Hepatocyte (in vitro differentiated cells): ENCODE results near the gene HEYL. TPM values are rescaled to one million over a fixed set of nuclear protein-coding genes. Genes with fewer than 3 reads are reported as not detected.

Source experiments
- DNase-seq: peaks from one replicate; pipeline ENCODE4 v3.0.0-alpha.2; 2016; ENCODE audit warnings: low spot score
- H2AFZ ChIP-seq: fragments of 200-600 bp; sonication (generic); 2 replicates; pipeline ENCODE4 v1.6.0; 2016; ENCODE audit warnings: antibody characterized with exemption, mild to moderate bottlenecking
- H3K27ac ChIP-seq: fragments of 200-600 bp; sonication (generic); 2 replicates; pipeline ENCODE4 v1.5.1; 2016; ENCODE audit warnings: mild to moderate bottlenecking
- H3K27me3 ChIP-seq: fragments of 200-600 bp; sonication (generic); 2 replicates; pipeline ENCODE4 v1.6.1; 2016
- H3K36me3 ChIP-seq: fragments of 200-600 bp; sonication (generic); replicated peaks from 2 replicates; pipeline ENCODE4 v1.5.1; 2016; ENCODE audit warnings: low read depth; ENCODE audit not compliant: insufficient read depth
- H3K4me1 ChIP-seq: fragments of 200-600 bp; sonication (generic); 2 replicates; pipeline ENCODE4 v1.5.1; 2016; ENCODE audit warnings: mild to moderate bottlenecking, moderate library complexity; ENCODE audit not compliant: insufficient read depth
- H3K4me2 ChIP-seq: fragments of 200-600 bp; sonication (generic); 2 replicates; pipeline ENCODE4 v1.6.0; 2016
- H3K4me3 ChIP-seq: fragments of 200-600 bp; sonication (generic); 2 replicates; pipeline ENCODE4 v1.5.1; 2016; ENCODE audit warnings: mild to moderate bottlenecking
- H3K79me2 ChIP-seq: fragments of 200-600 bp; sonication (generic); 2 replicates; pipeline ENCODE4 v1.6.0; 2017; ENCODE audit warnings: mild to moderate bottlenecking
- H3K9me2 ChIP-seq: fragments of 200-600 bp; sonication (generic); replicated peaks from 2 replicates; pipeline ENCODE4 v1.6.0; 2017; ENCODE audit warnings: mild to moderate bottlenecking; ENCODE audit not compliant: insufficient read depth
- H3K9me3 ChIP-seq: fragments of 200-600 bp; sonication (generic); 2 replicates; pipeline ENCODE4 v1.5.1; 2016; ENCODE audit warnings: low read depth, mild to moderate bottlenecking
- H4K20me1 ChIP-seq: fragments of 200-600 bp; sonication (generic); 2 replicates; pipeline ENCODE4 v1.6.0; 2016; ENCODE audit warnings: mild to moderate bottlenecking; ENCODE audit not compliant: insufficient read depth, poor library complexity, severe bottlenecking
- EZH2 ChIP-seq: fragments of 200-600 bp; sonication (generic); IDR thresholded peaks from 2 replicates; pipeline ENCODE4 v1.6.1; 2016; ENCODE audit warnings: antibody characterized with exemption, mild to moderate bottlenecking, borderline replicate concordance
- EZH2phosphoT487 ChIP-seq: fragments of 200-600 bp; sonication (generic); IDR thresholded peaks from one replicate; pipeline ENCODE4 v1.6.1; 2018; ENCODE audit warnings: antibody characterized with exemption, mild to moderate bottlenecking, low read depth, moderate library complexity; ENCODE audit not compliant: unreplicated experiment, severe bottlenecking
- WGBS: methylation state at CpG from one replicate; pipeline ENCODE4 v1.1.6; 2016; ENCODE audit warnings: low lambda C conversion rate; ENCODE audit errors: missing lambda C conversion rate; 5-methylcytosine and 5-hydroxymethylcytosine counted together
- polyA plus RNA-seq: library from polyadenylated mRNA; unstranded; fragments of >200 nt; fragmentation: Nextera tagmentation; extraction: Ambion mirVana; gene quantifications from 2 replicates; pipeline ENCODE4 v1.2.1, GENCODE V29; 2016
- total RNA-seq: library from RNA; depleted of rRNA; stranded (reverse); fragments of >200 nt; gene quantifications from 2 replicates; pipeline ENCODE4 v1.2.3, GENCODE V29; 2014
- TF ChIP-seq, protein P1 (sequence below): fragments of 200-600 bp; sonication (generic); IDR thresholded peaks from 2 replicates; pipeline ENCODE4 v1.5.1; 2016; ENCODE audit warnings: antibody characterized with exemption, mild to moderate bottlenecking; ENCODE audit not compliant: poor library complexity

The HEYL gene
- total and polyA plus RNA-seq, 2 experiments from 2014 or later = 10.9 to 24.8 TPM

DNA sequence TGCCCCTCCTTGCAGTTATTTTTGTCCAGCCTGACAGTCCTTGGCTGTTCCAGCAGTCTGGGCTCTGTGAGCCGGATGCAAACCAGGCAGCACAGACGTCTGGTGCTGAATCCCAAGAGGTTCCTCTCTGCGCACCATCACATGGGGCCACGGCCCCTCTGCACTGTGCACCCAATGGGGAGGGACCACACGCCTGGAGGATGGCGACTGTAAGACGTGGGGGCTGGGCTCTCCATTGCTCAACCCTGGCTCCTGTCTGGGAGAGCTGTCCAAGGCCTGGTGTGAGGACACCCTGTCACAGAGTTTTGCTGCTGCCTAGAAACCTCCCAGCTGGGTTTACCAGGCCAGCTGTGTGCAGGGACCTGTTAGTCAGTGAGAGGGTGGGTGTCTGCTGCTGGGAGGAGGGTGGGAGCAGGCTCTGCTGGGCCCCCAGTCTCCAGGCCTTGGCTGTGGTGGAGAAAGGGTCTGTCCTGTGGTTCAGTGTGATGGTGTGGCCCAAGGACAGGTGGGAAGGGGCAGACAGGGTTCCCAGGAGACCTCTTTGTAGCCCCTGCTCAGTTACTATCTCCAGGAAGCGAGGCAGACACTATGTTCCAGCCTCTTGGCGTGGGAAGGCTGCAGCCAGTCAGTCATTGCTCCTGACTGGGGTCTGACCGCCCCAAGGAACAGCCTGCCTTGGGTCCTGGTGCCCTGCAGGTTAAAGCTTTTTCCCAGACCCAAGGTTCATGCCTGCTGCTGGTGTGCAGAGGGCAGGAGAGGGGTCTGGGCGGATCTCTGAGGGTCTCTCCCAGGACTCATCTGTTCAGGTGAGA is 13.8 kb downstream of the HEYL start:
- no peaks in the 10 kb centered on the region for H3K36me3 ChIP-seq
- H3K27me3 ChIP-seq = peaks cover 4% of the 10 kb centered on the region
- H3K4me1 ChIP-seq = peaks cover 6% of the 10 kb centered on the region
- H3K9me2 ChIP-seq = no peaks in the 10 kb centered on the region
- no peaks in the 10 kb centered on the region for H3K9me3 ChIP-seq
- peak overlapping the region; percentile 11 for H3K4me2 ChIP-seq
- no peaks in the 10 kb centered on the region for H3K79me2 ChIP-seq
- TF ChIP-seq, protein P1, sequence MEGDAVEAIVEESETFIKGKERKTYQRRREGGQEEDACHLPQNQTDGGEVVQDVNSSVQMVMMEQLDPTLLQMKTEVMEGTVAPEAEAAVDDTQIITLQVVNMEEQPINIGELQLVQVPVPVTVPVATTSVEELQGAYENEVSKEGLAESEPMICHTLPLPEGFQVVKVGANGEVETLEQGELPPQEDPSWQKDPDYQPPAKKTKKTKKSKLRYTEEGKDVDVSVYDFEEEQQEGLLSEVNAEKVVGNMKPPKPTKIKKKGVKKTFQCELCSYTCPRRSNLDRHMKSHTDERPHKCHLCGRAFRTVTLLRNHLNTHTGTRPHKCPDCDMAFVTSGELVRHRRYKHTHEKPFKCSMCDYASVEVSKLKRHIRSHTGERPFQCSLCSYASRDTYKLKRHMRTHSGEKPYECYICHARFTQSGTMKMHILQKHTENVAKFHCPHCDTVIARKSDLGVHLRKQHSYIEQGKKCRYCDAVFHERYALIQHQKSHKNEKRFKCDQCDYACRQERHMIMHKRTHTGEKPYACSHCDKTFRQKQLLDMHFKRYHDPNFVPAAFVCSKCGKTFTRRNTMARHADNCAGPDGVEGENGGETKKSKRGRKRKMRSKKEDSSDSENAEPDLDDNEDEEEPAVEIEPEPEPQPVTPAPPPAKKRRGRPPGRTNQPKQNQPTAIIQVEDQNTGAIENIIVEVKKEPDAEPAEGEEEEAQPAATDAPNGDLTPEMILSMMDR = no peak
- no peak for TF ChIP-seq EZH2
- no peak for TF ChIP-seq EZH2phosphoT487
- H3K27ac ChIP-seq = peak overlapping the region; percentile 67
- no peak overlapping the region for H3K4me3 ChIP-seq
- peak; percentile 79 for DNase-seq
- no peak overlapping the region for H2AFZ ChIP-seq
- 67% methylated on average over 11 of the region's 11 CpGs for WGBS
- H4K20me1 ChIP-seq = no peaks in the 10 kb centered on the region

DNA sequence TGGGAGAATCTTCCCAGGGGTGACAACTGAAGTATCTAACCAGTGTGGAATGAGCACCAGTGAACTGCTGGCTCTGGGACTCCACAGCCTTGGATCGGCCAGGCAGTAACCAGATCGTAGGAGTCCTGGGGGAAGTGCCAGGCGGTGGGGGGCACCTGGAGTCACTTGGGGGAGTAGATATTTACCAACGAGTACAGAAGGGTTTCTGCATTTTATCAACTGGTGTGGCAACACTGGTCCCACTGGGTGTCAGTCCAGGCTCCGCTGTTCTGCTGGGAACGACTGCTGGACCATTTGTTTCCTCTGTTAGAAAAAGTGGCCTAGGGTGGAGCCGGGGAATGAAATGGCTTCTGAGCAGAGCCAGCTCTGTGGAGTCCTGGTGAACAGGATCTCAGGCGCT is 14.4 kb downstream of the HEYL start:
- no peaks in the 10 kb centered on the region for H3K79me2 ChIP-seq
- peaks cover 6% of the 10 kb centered on the region for H3K4me1 ChIP-seq
- peak overlapping the region; percentile 11 for H3K4me2 ChIP-seq
- no peak for DNase-seq
- 66% methylated on average over 8 of the region's 8 CpGs for WGBS
- TF ChIP-seq EZH2phosphoT487 = no peak
- TF ChIP-seq EZH2 = no peak
- TF ChIP-seq, protein P1 = no peak
- H3K27me3 ChIP-seq = no peaks in the 10 kb centered on the region
- no peaks in the 10 kb centered on the region for H4K20me1 ChIP-seq
- peak overlapping the region; percentile 67 for H3K27ac ChIP-seq
- no peaks in the 10 kb centered on the region for H3K36me3 ChIP-seq
- H2AFZ ChIP-seq = no peak overlapping the region
- no peaks in the 10 kb centered on the region for H3K9me3 ChIP-seq
- H3K9me2 ChIP-seq = no peaks in the 10 kb centered on the region
- no peak overlapping the region for H3K4me3 ChIP-seq

DNA sequence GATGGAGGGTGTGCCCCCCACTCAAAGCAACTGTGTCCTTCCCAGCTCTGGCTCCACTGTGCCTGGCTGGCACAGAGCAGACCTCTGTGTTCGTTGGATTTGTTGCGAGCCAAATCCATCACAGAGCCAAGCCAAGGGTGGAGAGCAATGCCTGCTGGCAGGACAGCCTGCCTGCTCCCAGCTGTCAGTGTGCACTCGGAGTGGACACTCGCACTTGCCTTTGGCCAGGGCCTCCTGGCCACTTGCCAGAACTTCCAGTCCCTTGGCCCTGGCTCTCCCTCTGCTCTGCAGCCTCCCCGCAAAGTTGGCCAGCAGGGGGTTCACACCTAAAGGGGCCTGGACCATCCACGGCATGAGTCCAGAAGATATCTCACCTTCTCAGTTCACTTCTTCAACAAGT is 16.4 kb downstream of the HEYL start:
- Histone ChIP-seq H3K9me3 (no peaks in the 10 kb centered on the region), H3K4me1 (peaks cover 6% of the 10 kb centered on the region), H3K4me2 (no peak overlapping the region), H3K9me2 (no peaks in the 10 kb centered on the region), H3K79me2 (no peaks in the 10 kb centered on the region), H3K4me3 (no peak overlapping the region), H3K27ac (no peak overlapping the region), H3K36me3 (no peaks in the 10 kb centered on the region), H2AFZ (no peak overlapping the region), H3K27me3 (no peaks in the 10 kb centered on the region), H4K20me1 (no peaks in the 10 kb centered on the region)
- DNase-seq = no peak
- no peak for TF ChIP-seq EZH2
- TF ChIP-seq, protein P1 = no peak
- WGBS = 91% methylated on average over 6 of the region's 6 CpGs
